GM18870 (cell line): ENCODE data around the gene CYFIP1.

Experiments
- ATAC-seq: cut with Tn5 transposase; IDR thresholded peaks from one replicate; pipeline ENCODE4 v1.9.1; 2021; ENCODE audit warnings: moderate library complexity; ENCODE audit not compliant: unreplicated experiment

Gene CYFIP1

DNA sequence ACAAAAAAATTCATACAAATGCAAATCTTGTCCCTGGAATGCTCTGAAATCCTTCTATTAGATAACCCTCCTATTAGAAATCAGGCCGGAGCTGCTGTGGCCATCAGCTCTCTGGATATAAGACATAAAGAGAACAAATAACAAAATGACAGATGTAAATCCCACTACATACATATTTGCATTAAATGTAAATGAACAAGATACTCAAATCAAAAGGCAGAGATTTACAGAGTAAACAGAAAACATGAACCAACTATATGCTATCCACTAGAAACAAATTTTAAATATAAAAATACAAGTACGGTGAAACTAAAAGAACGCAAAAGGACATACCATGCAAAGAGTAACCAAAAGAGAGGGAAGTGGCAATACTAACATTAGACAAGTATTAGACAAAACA lies 10.7 kb downstream of the CYFIP1 start:
- no peak for ATAC-seq

DNA sequence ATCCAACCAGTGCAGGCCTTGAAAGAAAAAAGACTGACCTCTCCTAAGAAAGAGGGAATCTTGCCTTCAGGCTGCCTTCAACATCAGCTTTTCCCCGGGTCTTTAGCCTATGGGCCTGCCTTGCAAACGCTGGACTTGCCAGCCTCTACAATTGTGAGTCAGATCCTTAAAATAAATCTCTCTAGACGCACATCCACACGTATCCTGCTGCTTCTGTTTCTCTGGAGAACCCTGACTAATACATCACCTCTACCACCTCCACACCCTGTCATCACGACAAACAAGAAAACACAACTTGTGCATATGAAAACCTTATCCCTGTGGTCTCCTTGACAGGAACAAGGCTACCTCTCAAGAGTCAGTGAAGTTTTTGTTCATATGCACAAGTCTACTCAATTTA lies 11.8 kb downstream of the CYFIP1 start:
- no peak for ATAC-seq

DNA sequence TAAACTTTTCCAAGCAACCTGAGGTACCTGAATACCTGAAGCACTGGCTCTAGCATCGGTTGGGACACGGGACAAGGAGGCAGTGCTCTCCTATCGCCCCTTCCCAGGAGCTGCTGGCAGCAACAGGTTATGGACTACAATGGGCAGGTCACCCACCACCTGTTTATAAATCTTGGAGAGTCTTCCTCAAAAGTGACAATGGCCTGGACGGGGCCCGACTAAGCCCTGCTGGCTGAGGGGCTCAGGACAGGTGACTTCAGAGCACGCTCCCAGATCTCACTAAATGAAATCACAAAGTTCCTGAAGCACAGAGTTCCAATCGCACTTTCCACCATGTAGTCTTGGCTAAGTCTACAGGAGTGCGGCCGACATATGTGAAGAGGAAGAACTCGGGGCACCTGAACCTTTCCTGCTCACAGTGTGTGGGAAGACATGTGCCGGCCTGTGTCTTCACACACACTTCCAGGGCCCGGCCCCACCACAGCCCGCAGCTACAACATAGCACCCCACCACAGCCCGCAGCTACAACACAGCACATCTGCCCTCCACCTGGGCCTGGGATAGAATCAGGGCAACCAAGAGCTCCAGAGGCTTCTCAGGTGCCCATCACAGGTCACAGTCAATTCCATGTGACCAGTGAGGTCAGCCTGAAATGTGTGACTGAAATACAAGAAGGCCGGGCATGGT lies 12.9 kb downstream of the CYFIP1 start:
- no peak for ATAC-seq

DNA sequence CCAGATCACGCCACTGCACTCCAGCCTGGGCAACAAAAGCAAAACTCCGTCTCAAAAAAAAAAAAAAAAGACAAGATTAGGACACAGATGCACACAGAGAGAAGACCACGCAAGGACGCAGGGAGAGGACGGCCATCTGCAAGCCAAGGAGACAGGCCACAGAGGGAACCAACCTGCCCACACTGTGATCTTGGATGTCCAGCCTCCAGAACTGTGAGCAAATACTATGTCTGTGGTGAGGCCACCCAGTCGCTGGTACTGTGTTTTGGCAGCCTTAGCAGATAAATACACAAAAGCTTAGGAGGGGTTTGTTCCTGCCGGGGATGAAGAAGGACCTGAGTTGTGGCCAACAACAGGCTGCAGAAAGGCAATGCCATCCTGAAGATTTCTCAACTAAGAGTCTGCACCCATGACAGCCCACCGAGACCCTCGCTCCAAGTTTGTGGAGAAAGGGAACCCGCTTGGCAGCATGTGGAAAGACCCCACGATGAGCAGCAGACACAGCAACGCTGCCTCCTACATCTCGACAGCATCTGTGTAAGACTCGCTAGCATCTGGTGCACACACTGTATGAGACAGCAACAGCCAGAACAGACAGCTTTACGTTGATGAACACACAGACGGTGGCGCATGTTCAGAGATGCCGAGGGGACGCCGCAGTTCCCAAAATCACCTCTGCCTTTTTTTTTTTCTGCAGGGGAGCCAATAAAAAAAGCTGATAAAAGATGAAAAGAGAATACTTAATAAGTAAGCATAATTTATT lies 13.7 kb downstream of the CYFIP1 start:
- ATAC-seq: no peak

DNA sequence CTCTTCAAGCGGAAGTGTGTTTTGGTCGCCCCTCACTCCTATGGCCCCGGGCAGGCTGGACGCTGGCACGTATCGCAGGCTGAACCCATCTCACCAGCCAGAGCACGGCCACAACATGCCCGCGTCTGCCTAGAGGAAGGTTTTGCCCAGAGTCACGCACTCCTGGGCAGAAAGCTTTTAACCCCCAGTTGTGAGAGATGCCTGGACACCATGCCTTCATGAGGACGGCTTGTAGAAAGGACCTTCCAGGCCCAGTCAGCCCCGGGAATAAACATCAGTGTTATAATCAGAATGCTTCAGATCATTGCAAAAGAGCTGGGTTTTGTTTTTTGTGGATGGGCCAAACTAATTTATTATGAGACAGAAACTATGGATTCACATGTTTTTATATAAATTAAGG lies 16.5 kb downstream of the CYFIP1 start:
- no peak for ATAC-seq

DNA sequence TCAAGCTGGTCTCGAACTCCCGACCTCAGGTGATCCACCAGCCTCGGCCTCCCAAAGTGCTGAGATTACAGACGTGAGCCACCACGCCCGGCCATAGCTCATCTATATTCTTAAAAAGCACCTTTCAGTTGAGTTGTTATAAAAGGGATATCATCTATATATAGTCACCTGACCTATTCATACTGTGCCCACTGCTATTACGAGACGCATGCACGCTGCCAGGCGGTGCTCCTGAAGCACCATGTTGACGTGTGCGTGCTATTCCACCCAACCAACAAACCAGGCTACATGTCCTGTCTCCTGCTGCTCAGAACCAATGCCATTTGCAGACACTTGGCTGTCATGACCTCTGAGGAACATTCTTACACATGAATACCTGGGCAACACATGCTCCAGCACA lies 17.6 kb downstream of the CYFIP1 start:
- no peak for ATAC-seq

DNA sequence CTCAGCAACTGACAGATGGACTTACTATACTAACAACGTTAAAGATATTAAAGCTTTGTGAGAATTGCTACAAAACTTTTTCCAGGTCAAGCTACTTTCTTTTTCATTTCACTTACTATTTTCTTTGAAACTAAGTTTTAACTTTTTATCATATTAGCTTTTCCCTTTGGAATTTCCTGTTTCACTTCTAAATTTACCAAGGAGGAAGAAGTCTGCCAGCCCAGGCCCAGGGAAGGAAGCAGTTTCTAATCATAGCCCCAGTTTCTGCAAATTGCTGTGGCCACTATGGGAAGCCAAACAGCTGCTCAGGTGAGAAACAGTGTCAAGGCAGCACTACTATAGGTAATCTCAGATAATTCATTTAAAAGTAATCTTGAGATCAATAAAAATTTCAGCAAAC lies 18.4 kb downstream of the CYFIP1 start:
- no peak for ATAC-seq

DNA sequence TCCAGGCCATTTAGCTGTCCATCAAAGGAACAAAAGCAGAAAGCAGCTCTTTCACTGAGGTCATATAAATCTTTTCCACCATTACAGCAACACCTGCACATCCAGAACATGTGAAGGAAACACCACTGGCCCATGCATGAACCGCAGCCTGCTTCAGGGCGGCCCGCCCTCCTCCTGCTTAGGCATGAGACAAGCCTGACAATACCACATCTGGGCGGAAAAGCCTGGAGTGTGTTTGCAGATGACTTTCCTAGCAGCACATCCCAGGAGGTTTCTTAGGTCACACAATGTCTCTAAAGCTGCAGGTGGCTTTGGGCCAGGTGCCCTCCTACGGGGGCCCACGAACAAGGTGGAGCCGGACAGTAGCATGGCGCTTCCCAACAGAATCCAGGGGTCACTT lies 19.6 kb downstream of the CYFIP1 start:
- no peak for ATAC-seq

DNA sequence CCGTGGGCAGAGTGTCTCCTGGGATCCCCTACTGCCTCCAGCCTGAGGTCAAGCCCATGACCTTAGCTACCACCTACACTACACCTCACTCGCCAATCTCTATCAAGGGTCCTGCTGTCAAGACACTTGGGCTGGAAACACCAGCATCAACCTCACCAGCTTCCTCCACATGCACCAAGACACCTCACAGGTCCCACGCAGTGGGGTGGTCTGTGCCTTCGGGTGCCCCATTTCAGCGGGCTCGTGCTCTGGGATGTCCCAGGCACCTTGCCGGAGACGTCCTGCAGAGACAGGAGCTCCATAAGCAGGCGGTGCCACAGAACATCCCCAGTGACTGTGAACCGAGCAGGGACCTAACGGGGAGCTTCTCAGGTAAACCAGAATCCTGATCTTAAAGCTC lies 20.0 kb downstream of the CYFIP1 start:
- no peak for ATAC-seq

DNA sequence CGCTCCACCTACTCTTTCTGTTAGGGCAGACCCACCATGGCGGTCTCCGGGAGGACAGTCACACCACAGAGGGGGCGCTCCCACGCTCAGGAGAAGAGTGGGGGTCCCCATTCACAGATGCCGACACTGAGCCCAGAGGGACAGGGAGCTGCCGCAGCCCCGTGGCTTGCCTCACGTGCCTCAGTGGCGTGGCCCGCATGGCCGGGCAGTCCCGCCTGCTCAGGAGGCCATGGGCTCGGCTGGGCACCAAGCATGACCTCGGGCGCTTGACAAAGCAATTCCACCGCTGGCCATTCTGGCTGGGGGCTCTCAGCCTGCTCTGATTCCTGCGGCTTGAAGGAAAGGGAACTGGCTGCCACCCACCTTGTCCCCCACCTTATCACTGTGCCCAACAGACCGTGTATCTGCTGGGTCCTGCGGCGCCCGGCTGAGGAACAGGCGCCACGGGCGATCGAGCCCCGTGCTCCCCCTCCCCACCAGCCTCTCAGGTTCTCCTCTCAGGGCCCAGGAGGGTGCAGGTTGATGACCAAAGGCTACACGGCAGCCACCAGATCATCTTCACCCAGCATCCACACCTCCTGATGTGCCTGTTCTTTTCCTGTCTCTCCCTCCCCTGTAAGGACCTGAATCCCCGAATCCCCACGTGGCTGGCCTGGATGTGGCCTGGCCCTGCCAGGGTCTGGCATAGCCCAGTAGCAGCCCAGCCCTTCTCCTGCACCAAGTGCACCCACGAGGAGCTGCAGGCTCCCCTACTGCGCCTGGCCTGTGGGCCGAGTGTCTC lies 20.7 kb downstream of the CYFIP1 start:
- ATAC-seq: no peak

DNA sequence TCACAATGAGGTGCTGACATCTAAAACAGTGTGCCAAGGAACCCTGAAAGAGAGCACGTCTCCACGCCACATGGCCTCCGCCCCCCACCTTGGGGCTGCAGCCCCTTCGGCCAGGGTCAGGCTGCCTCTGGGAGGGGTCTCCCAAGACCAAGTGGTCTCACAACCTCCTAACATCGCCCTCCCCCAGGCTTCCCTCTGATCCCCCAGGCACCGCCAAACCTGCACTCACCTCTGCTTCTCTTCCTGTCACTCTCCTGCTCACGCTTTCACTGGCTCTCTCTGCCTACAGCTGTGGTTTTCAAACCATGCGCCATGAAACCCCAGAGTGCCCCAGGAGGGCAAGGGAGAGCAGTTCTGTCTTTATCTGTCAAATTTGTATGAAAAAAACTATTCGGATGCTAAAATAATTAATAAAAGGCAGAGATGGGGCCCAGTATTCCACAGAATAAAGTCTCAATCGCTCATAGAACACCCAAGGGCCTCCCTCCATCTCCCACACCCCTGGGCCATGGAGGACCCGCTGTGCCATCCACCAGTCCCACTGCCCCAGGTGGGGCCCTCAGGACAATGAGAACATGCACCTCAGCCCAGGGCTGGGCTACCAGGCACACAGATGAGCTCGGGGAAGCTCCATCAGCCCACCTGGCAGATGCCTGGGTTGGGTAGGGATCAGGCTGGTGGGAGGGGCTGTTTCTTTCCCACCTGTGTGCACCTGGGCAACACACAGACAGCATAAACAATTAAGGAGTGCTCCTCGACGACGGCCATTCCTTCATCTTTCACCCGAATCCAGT lies 21.5 kb downstream of the CYFIP1 start:
- ATAC-seq: no peak

DNA sequence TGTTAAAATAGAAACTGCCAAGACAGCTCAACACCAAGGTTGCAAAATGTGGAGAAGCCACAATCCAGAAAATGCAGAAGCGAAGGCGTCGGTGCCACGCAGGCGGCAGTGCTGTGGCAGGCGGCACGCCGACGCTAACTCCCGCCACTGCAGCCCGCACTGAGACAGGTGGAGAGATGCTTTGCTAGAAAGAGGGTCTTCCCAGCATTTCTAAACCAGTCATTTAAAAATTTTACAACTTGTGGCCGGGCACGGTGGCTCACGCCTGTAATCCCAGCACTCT lies 23.2 kb downstream of the CYFIP1 start:
- no peak for ATAC-seq

DNA sequence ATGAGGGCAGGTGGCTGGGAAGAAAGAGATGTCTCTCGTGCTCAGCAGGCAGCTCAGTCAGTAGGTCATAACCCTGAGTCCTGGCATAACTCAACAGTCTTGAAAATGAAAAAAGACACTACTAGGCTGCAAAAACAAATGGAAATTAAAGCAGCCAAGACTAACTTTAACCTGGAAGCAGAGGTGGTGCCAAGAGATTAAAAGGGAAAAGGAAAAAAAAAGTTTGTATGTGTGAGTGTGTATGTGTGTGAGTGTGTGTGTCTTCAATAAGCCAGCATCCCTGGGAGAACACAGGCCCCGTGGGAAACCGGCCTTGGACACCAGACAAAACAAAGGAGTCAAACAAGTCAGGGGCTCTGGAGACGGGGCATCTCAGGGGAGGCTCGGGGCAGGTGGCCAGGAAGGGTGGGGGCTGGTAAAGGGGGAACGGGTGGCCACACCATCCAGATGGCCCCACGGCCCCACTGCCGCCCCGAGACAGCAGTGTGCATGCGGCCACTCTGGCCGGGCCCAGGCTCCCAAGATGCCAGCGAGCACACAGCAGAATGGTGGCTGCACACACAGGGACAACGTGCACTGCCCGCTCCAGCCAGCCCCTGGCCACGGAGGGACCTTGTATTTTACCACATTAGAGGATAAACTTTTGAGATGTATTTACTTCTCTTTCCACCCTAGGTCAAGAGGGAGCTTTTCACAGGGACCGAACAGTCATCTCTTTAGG lies 23.8 kb downstream of the CYFIP1 start:
- ATAC-seq: no peak

DNA sequence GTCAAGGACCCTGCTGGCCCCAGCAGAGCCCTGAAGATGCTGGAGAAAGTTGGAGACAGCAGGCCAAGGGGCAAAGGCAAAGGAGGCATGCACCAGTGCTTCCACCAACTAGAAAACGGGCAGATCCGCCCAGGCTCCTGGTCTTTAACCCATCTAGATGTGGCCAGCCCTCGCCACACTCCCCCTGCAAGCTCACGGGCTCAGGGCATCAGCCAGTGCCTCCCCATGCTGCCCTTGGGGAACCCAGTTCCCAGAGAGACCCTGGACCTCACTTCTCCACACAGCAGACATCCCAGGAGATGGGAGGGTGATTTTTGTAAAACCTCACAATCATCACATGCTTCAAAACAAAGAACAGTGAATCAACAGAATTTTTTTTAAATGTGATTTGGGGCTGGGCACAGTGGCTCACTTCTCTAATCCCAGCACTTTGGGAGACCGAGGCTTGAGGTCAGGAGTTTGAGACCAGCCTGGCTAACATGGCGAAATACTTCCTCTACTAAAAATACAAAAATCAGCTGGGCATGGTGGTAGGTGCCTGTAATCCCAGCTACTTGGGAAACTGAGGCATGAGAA lies 24.5 kb downstream of the CYFIP1 start:
- no peak for ATAC-seq

DNA sequence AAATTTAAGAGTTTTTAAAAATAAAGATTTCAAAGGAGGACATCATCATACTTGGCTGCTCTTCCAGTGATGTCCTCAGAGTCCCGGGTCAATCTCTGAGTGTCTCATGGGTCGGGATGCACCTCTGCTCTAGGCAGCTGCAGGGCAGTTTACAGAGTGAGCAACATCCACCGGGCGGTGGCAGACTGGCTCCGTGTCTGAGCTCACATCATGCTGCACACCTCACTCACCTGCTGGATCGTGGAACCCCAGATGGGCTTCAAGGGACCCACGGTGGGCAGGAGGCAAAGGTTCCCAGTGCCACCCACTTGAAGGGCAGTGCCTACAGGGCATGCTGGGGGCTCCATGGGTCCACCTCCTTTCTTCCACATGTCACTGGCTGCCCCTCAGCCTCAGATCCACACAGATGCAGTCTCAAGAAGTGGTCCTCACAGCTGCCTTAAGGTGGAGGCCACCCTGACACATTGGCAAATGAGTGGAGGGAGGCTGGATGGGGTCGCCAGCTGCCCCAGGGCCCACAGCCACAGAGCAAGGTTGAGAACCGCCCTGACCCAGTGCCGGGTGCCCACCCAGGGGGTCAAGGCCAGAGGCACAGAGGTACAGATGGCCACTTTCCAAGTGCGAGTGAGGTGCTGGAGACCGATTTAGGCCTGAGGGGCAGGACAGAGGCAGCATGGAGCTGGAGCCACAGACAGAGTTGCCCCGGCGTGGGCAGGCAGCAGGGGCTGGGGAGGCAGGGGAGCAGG lies 25.2 kb downstream of the CYFIP1 start:
- no peak for ATAC-seq

DNA sequence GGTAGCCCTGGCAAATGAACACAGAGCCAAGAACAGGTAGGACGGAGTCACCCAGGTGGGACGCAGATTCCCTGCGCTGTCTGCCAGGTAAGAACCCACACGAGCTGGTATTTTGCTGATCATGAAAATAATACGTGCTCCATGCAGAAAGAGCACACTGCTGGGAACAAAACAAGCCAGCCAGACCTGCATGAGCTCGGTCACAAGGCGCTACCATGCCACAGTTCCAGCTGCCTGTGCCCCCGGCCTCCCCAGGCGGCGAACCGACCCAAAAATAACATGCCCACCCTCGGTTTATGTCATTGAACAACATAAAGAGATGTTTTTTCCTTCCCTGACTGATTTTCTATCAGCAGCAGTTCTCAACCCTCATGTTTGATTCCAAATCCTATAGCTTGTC lies 25.8 kb downstream of the CYFIP1 start:
- ATAC-seq: no peak

DNA sequence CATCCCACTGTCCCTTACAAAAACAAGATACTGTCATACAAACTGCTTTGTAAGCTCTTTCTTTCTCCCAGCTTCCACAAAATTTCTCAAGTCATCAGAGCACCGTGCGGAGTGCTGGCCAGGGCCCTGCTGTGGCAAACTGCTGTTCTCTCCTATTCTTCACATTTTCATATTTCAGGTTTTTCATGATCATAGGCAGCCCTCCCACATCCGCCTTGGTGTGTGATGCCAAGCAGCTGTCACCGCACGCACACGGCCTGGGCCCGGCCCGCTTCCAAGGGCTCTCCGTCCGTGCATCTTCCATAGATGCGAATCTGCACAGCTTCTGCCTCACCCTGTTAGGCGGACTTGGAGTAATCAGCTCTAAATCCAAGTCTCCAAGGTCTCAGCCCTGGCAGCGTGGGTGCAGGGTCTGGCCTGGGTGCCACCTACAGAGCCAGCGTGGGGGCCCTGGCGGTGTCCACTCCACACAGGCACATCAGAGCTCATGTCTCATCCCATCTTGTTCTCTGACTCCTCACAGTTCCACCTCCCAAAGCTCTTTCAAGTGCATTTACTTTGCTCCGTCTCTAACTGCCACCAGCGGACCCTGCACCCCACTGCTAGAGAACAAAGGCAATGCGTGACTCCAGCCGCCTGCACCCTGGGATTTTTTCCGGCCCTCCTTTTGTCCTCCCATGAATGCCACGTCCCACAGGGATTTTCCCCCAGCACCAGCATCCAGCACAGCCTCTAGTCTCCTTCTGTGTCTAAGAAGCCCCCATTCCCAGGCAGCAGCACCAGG lies 27.2 kb downstream of the CYFIP1 start:
- no peak for ATAC-seq

DNA sequence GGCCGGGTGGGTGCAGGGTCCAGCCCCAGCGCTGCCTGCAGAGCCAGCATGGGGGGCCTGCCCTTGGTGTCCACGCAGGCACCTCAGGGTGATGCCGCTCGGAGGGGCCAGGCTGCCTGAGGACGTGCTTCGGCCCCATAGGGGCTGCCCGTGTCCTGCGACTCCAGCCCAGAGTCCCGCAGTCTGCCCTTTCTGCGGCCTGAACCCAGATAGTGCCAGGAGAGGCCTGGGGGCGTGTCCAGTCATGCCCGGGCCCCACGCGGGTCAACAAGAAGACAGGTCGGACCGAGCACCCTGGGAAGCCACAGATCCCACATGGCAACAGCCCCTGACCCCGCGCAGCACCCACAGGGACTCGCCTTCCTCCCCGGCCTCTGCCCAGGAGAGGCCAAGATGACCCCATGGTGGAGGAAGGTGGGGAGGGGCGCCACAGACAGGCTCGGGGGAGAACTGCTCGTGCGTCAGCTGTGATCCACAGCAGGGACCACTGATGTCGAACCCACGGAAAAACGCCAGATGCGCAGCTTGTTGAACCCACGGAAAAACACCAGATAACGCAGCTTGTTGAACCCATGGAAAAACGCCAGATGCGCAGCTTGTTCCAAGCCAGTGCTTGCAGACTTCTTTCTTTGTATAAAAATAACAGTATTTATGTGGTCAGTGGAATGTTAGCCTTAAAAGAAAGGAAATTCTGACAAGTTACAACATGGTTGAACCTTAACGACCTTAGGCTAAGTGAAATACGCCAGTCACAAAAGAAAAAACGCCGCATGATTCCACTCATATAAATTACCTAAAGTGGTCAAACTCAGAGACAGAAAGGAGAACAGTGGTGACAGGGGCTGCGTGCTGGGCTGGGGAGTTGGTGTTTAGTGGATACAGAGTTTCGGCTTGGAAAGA lies 28.5 kb downstream of the CYFIP1 start:
- ATAC-seq: no peak
